ENCODE measurements around the gene HSP90AB1. TPM values are rescaled to one million over a fixed set of nuclear protein-coding genes. Genes with fewer than 3 reads are reported as not detected.

HSP90AB1 gene
- total RNA-seq, 1 experiment from 2014 or later = 5,432 TPM

DNA sequence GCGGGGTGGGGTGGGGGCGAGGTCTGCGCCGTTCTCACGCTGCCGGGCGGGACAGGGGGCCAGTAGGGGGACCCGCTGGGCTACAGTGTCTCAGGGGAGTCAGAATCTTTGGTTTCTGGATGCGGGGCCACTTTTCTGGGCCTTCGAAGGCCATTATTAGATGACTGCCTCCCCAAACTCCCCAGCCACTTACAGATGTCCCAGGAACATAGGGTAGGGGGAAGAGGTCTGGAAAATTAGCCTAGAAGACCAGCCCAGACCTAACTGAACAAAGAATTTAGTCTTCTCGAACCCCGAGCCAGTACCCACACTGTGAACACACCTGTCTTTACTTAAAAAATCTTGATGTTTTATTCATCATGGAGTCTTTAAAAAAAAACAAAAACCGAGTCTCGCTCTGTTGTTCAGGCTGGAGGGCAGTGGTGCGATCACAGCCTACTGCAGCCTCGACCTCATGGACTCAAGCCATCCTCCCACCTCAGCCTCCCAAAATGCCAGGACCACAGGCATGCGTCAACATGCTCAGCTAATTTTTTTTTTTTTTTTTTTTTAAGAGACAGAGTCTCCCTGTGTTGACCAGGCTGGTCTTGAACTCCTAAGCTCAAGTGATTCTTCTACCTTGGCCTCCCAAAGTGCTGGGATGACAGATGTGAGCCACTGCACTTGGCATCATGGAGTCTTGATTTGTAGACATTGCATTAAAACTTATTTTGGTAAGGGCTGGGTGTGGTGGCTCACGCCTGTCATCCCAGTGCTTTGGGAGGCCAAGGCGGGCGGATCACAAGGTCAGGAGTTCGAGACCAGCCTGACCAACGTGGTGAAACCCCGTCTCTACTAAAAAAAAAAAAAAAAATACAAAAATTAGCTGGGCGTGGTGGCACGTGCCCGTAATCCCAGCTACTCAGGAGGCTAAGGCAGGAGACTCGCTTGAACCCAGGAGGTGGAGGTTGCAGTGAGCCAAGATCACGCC, 26.8 kb upstream of the HSP90AB1 start:
- no peaks in the 10 kb centered on the region for H3K27me3 ChIP-seq
- no peak for DNase-seq
- H3K9me3 ChIP-seq = no peaks in the 10 kb centered on the region
- H3K4me3 ChIP-seq = no peak overlapping the region
- H3K36me3 ChIP-seq = no peaks in the 10 kb centered on the region

DNA sequence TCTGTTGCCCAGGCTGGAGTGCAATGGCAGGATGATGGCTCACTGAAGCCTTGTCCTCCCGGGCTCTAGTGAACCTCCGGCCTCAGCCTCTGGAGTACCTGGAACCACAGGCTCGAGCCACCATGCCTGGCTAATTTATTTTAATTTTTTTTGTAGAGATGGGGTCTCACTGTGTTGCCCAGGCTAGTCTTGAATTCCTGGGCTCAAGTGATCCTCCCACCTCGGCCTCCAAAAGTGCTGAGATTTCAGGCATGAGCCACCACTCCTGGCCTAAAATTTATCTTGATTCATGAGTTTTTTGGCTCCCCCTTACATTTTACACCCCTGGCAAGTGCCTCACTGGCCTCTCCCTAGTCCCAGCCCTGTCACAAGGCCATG, 26.0 kb upstream of the HSP90AB1 start:
- DNase-seq = no peak
- Histone ChIP-seq H3K27me3 (no peaks in the 10 kb centered on the region), H3K4me3 (no peak overlapping the region), H3K9me3 (no peaks in the 10 kb centered on the region), H3K36me3 (peaks cover 5% of the 10 kb centered on the region)

DNA sequence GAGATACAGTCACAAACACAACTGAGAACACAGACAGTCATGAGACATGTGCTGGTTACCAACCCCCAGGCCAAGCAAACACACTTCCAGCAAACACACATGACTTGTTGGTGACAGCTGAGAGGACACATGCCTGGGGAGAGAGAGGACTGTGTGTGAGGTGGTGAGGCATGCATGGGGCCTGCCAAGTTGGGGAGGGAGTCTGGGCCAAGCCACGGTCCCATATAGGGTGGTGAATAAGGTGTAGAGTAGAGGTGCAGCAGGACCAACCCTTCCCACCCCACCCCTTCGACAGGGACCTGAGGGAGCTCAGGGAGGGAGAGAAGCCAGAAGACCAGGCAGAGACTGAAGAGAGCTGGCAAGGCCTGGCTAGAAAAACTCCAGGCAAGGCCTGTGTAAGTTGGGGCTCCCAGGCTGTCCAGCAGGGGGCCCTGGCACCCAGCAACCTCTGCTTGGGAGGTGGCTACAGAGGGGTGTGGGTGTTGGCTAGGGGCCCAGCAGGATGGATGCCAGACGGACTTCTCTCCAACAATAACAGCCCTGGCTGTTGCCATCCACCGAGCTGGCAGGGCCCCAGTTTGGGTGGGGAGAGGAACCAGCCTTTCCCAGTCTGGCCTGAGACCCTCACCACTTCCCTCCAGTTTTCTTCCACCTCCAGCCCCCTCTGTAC, 25.5 kb upstream of the HSP90AB1 start:
- Histone ChIP-seq H3K4me3 (no peak overlapping the region), H3K9me3 (no peaks in the 10 kb centered on the region), H3K27me3 (no peaks in the 10 kb centered on the region), H3K36me3 (peaks cover 10% of the 10 kb centered on the region)
- peak; percentile 100 for DNase-seq

DNA sequence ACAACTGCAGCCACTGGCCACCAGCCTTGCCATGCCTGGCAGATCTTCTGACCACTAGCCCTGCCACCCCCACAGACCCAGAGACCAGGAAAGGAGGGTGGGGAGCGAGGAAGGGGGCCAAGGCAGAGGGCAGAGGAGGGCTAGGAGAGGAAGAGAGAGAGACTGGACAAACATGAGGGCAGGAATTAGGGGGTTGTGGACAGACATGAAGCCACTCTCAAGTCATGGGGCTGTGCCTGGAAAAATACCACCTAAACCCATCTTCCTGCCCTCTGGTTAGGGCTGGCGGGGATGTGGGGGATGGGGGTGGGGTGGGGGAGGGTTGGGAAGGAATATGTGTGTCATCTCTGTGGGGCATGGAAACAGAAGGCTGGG, 25.0 kb upstream of the HSP90AB1 start:
- no peak overlapping the region for H3K4me3 ChIP-seq
- DNase-seq = no peak
- peaks cover 15% of the 10 kb centered on the region for H3K36me3 ChIP-seq

GRCh38 chr6:44222486-44223318, 24.2 kb upstream of the HSP90AB1 start:
- Histone ChIP-seq H3K27me3 (no peaks in the 10 kb centered on the region), H3K9me3 (no peaks in the 10 kb centered on the region), H3K36me3 (peaks cover 23% of the 10 kb centered on the region), H3K4me3 (peak overlapping the region; percentile 60)
- DNase-seq = no peak

More for the DNA sequence above, 25.0 kb upstream of the HSP90AB1 start:
- Histone ChIP-seq H3K27me3 (no peaks in the 10 kb centered on the region), H3K9me3 (no peaks in the 10 kb centered on the region)

GRCh38 chr6:44223319-44224028, 23.4 kb upstream of the HSP90AB1 start, which contains the start of gene SLC29A1:
SLC29A1 (plus strand) TSS chr6:44223595; CDS start chr6:44227314, 3,719 bp downstream.
- DNase-seq = peak; percentile 98
- Histone ChIP-seq H3K27me3 (no peaks in the 10 kb centered on the region), H3K36me3 (peaks cover 31% of the 10 kb centered on the region), H3K9me3 (no peaks in the 10 kb centered on the region), H3K4me3 (peak within 1 kb of the TSS; percentile 60)

DNA sequence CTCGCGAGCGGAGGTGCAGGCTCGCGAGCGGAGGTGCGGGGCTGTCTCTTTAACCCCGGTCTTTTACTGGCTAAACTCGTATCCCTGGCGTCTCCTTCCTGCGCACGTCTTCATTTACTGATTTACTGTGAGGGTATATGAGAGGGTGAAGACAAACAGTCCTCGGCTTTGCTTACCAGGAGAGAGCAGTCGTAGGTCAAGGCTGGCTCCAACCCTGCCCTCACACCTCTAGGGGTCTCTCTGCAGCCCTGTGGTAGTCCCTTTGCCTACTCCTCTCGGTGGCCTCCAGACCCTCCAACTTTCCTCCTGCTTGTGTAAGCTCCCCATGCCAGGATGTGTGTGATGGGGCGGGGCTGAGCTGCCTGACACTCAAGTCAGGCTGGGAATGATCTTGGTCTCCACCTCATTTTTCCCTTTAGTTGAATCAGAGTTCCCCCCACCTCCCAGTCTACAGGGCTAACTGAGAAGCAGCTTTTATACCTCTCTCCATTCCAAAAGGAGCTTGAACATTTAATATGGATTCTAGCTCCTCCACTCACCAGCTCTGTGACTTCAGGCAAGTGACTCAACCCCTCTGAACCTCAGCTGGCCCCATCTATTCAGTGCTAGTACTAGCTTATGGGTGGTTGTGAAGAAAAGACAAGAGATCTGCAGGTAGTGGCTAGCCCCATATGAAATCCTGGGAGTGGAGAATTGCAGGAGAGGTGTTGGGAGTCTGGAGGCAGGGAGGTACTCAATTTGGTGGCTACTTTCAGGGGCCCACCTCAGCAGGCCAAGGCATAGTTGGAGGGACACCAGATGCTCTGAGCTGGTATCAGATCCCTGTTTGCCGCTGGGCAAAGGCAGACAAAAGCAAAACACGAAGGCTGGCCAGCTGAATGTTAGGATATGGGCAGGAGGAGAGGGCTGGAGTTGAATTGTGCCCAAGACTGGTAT, 22.6 kb upstream of the HSP90AB1 start:
- Histone ChIP-seq H3K36me3 (peaks cover 39% of the 10 kb centered on the region), H3K27me3 (no peaks in the 10 kb centered on the region), H3K4me3 (peak overlapping the region; percentile 60), H3K9me3 (no peaks in the 10 kb centered on the region)
- peak; percentile 89 for DNase-seq

- Histone ChIP-seq H3K4me3 (peak overlapping the region; percentile 60), H3K36me3 (peaks cover 45% of the 10 kb centered on the region), H3K9me3 (no peaks in the 10 kb centered on the region), H3K27me3 (no peaks in the 10 kb centered on the region)
- no peak for DNase-seq
Measured at GRCh38 chr6:44224965-44225305, 22.0 kb upstream of the HSP90AB1 start.

- no peaks in the 10 kb centered on the region for H3K27me3 ChIP-seq
- H3K4me3 ChIP-seq = no peak overlapping the region
- no peaks in the 10 kb centered on the region for H3K9me3 ChIP-seq
- DNase-seq = no peak
- peaks cover 53% of the 10 kb centered on the region for H3K36me3 ChIP-seq
Measured at GRCh38 chr6:44225579-44226325, 21.1 kb upstream of the HSP90AB1 start.

- Histone ChIP-seq H3K9me3 (no peaks in the 10 kb centered on the region), H3K36me3 (peaks cover 62% of the 10 kb centered on the region), H3K27me3 (no peaks in the 10 kb centered on the region), H3K4me3 (no peak overlapping the region)
- no peak for DNase-seq
Measured at GRCh38 chr6:44226368-44227147, 20.3 kb upstream of the HSP90AB1 start.

DNA sequence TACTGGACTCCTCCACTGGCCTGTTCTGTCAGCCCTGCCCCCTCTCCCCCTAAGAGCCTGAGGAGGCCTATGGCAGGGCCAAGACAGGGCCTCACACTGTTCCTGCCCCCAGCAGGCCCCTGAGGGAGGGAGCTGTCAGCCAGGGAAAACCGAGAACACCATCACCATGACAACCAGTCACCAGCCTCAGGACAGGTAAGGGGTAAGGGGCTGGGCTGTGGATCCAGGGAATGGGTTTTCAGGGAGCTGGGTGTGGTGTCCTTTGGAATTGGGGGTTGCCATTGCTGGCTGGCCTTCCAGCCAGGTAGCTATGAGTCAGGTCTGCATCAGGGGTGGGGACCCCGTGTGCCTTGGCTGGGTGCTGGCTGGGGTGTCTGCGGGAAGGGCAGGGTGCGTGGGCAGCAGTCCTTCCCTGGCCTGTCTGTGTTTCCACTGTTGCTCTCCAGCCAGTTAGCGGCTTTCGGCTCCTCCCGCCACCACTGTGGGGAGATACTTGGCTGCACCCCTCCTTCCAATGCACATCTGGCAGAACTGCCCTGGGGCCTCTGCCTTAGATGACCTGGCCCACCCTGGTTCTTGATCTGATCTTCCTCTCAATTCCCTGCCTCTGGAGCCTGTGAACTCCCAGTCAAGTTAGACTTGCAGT, 19.6 kb upstream of the HSP90AB1 start:
- no peak for DNase-seq
- Histone ChIP-seq H3K27me3 (no peaks in the 10 kb centered on the region), H3K9me3 (no peaks in the 10 kb centered on the region), H3K4me3 (no peak overlapping the region), H3K36me3 (peaks cover 69% of the 10 kb centered on the region)

GRCh38 chr6:44228031-44228430, 18.9 kb upstream of the HSP90AB1 start:
- no peaks in the 10 kb centered on the region for H3K27me3 ChIP-seq
- H3K4me3 ChIP-seq = no peak overlapping the region
- no peaks in the 10 kb centered on the region for H3K9me3 ChIP-seq
- H3K36me3 ChIP-seq = peaks cover 76% of the 10 kb centered on the region
- DNase-seq = no peak

- no peaks in the 10 kb centered on the region for H3K27me3 ChIP-seq
Measured at GRCh38 chr6:44228433-44228832, 18.5 kb upstream of the HSP90AB1 start.

DNA sequence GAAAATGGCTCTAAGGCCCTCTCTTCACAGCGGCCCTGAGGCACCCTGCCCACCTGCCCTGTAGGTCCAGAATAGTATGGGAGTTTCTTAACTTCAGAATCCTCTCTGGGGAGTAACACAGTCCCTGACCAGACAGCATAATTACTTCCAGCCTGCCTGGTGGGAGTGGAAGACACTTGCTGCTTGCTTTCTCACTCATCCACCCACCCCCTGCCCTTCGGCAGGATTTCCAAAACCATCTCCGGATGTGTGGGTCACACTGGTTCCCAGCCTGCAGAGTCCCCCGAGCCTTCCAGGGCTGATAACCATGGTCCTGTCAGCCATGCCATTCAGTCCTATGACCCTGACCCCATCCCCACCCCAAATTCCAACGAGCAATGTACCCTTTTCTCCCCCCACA, 18.1 kb upstream of the HSP90AB1 start:
- Histone ChIP-seq H3K9me3 (no peaks in the 10 kb centered on the region), H3K36me3 (peaks cover 84% of the 10 kb centered on the region), H3K27me3 (no peaks in the 10 kb centered on the region), H3K4me3 (no peak overlapping the region)
- no peak for DNase-seq

More at GRCh38 chr6:44228433-44228832, 18.5 kb upstream of the HSP90AB1 start:
- Histone ChIP-seq H3K9me3 (no peaks in the 10 kb centered on the region), H3K36me3 (peaks cover 80% of the 10 kb centered on the region), H3K4me3 (no peak overlapping the region)
- no peak for DNase-seq
